Measurements from ENCODE around the gene MSMO1.
A peak's percentile ranks its signal among the peaks of the same experiment; 100 is the strongest.

The MSMO1 gene

DNA sequence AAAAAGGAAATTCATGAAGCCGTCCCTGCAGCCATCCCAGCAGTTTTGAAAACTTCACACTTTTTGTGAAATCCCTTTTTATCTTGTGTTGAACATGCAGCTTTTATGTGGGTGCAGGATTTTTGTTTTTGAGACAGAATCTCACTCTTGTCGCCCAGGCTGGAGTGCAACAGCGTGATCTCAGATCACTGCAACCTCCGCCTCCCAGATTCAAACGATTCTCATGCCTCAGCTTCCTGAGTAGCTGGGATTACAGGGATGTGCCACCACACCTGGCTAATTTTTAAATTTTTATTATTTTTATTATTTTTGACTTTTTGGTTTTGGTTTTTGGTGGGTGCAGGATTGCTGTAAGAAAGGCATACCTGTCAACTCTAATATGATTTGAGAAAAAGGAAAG, 8.0 kb upstream of the MSMO1 start:
- Histone ChIP-seq H3K27me3 (replicated peaks; ENCODE audit: control insufficient read depth, insufficient read depth, low read length, poor library complexity, severe bottlenecking) (no peaks in the 10 kb centered on the region), H3K4me3 (ENCODE audit: insufficient read depth, low read depth, low read length, poor library complexity, severe bottlenecking) (no peak overlapping the region), H3K4me1 (ENCODE audit: control insufficient read depth, insufficient read depth, low read length, poor library complexity, severe bottlenecking) (no peaks in the 10 kb centered on the region), H3K36me3 (ENCODE audit: control insufficient read depth, insufficient read depth, low read length) (peaks cover 4% of the 10 kb centered on the region), H3K9me3 (ENCODE audit: control insufficient read depth, low read length) (no peaks in the 10 kb centered on the region), H3K27ac (ENCODE audit: insufficient read depth, low read length, poor library complexity, severe bottlenecking) (no peak overlapping the region)
- DNase-seq: no peak

- no peak for DNase-seq
- H3K4me3 ChIP-seq (ENCODE audit: insufficient read depth, low read depth, low read length, poor library complexity, severe bottlenecking): no peak overlapping the region
- no peaks in the 10 kb centered on the region for H3K27me3 ChIP-seq (replicated peaks; ENCODE audit: control insufficient read depth, insufficient read depth, low read length, poor library complexity, severe bottlenecking)
- H3K27ac ChIP-seq (ENCODE audit: insufficient read depth, low read length, poor library complexity, severe bottlenecking): no peak overlapping the region
- H3K36me3 ChIP-seq (ENCODE audit: control insufficient read depth, insufficient read depth, low read length): peaks cover under 1% of the 10 kb centered on the region
- H3K9me3 ChIP-seq (ENCODE audit: control insufficient read depth, low read length): no peaks in the 10 kb centered on the region
- H3K4me1 ChIP-seq (ENCODE audit: control insufficient read depth, insufficient read depth, low read length, poor library complexity, severe bottlenecking): peaks cover 8% of the 10 kb centered on the region
These were observed 3.1 kb upstream of the MSMO1 start for GRCh38 chr4:165324236-165324917.

DNA sequence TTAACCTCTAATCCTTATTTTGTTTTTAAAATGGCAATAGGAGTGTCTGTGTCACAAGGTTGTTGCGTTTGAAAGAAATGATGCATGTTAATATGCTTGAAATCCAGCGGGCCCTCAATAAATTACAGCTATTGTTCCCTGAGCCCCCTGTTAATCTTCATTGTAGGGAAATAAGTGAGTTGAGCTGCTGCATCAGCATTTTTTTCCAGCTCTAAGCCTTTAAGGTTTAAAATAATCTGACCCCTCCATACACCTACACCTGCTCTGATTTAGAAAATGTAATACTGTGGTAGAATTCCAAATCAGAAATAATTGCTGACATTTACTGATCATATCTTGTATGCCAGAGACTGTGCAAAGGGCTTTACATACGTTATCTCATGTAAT, 2.6 kb upstream of the MSMO1 start:
- no peaks in the 10 kb centered on the region for H3K27me3 ChIP-seq (replicated peaks; ENCODE audit: control insufficient read depth, insufficient read depth, low read length, poor library complexity, severe bottlenecking)
- H3K4me3 ChIP-seq (ENCODE audit: insufficient read depth, low read depth, low read length, poor library complexity, severe bottlenecking): no peak overlapping the region
- no peaks in the 10 kb centered on the region for H3K36me3 ChIP-seq (ENCODE audit: control insufficient read depth, insufficient read depth, low read length)
- DNase-seq: no peak
- H3K27ac ChIP-seq (ENCODE audit: insufficient read depth, low read length, poor library complexity, severe bottlenecking): no peak overlapping the region
- no peaks in the 10 kb centered on the region for H3K9me3 ChIP-seq (ENCODE audit: control insufficient read depth, low read length)
- H3K4me1 ChIP-seq (ENCODE audit: control insufficient read depth, insufficient read depth, low read length, poor library complexity, severe bottlenecking): peaks cover 8% of the 10 kb centered on the region

GRCh38 chr4:165325732-165326512, 1.5 kb upstream of the MSMO1 start:
- no peaks in the 10 kb centered on the region for H3K9me3 ChIP-seq (ENCODE audit: control insufficient read depth, low read length)
- H3K4me1 ChIP-seq (ENCODE audit: control insufficient read depth, insufficient read depth, low read length, poor library complexity, severe bottlenecking): peaks cover 8% of the 10 kb centered on the region
- H3K27ac ChIP-seq (ENCODE audit: insufficient read depth, low read length, poor library complexity, severe bottlenecking): no peak overlapping the region
- no peaks in the 10 kb centered on the region for H3K27me3 ChIP-seq (replicated peaks; ENCODE audit: control insufficient read depth, insufficient read depth, low read length, poor library complexity, severe bottlenecking)
- no peaks in the 10 kb centered on the region for H3K36me3 ChIP-seq (ENCODE audit: control insufficient read depth, insufficient read depth, low read length)
- H3K4me3 ChIP-seq (ENCODE audit: insufficient read depth, low read depth, low read length, poor library complexity, severe bottlenecking): no peak overlapping the region
- no peak for DNase-seq

DNA sequence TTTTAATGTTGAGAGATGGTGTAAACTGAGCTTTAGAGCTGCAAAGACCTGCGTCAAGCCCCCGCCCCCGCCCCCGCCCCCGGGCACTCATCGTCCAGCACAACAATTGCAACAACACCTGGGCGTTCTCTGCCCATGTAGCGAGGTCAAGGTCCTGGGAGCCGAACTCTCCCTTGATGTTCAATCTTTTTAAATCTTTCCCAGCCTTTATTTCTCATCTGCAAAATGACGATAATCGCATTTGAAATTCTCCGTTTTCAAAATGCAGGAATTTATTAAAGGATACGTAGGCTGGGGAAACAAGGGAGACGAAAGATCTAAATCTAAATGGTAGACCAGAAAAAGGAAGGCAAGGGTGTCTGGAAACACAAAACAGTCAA, 648 bp upstream of the MSMO1 start:
- DNase-seq: no peak
- peak overlapping the region; percentile 52 for H3K4me3 ChIP-seq (ENCODE audit: insufficient read depth, low read depth, low read length, poor library complexity, severe bottlenecking)
- H3K4me1 ChIP-seq (ENCODE audit: control insufficient read depth, insufficient read depth, low read length, poor library complexity, severe bottlenecking): peaks cover 8% of the 10 kb centered on the region
- H3K9me3 ChIP-seq (ENCODE audit: control insufficient read depth, low read length): no peaks in the 10 kb centered on the region
- H3K27ac ChIP-seq (ENCODE audit: insufficient read depth, low read length, poor library complexity, severe bottlenecking): peak overlapping the region; percentile 71
- H3K36me3 ChIP-seq (ENCODE audit: control insufficient read depth, insufficient read depth, low read length): no peaks in the 10 kb centered on the region
- no peaks in the 10 kb centered on the region for H3K27me3 ChIP-seq (replicated peaks; ENCODE audit: control insufficient read depth, insufficient read depth, low read length, poor library complexity, severe bottlenecking)

DNA sequence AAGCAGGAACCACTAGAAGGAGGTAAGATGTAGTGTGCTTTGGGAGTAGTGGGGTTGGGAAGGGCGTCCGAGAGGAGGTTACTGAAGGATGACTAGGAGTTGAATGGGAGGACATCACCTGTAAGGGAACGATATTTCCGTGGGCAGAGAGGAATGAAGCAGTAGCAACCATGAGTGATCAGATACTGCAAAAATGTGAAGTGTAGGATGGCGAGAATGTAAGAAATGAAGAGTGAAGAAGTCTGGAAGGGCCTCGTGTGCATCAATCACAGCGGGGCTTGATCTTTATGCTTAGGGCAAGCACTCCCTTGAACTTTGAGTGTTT, 594 bp downstream of the MSMO1 start:
- Histone ChIP-seq H3K4me1 (ENCODE audit: control insufficient read depth, insufficient read depth, low read length, poor library complexity, severe bottlenecking) (peaks cover 8% of the 10 kb centered on the region), H3K27ac (ENCODE audit: insufficient read depth, low read length, poor library complexity, severe bottlenecking) (peak overlapping the region; percentile 71)

GRCh38 chr4:165328708-165329107, 1.2 kb downstream of the MSMO1 start:
- no peaks in the 10 kb centered on the region for H3K9me3 ChIP-seq (ENCODE audit: control insufficient read depth, low read length)
- DNase-seq: no peak
- H3K36me3 ChIP-seq (ENCODE audit: control insufficient read depth, insufficient read depth, low read length): no peaks in the 10 kb centered on the region
- H3K4me1 ChIP-seq (ENCODE audit: control insufficient read depth, insufficient read depth, low read length, poor library complexity, severe bottlenecking): peaks cover 8% of the 10 kb centered on the region
- no peaks in the 10 kb centered on the region for H3K27me3 ChIP-seq (replicated peaks; ENCODE audit: control insufficient read depth, insufficient read depth, low read length, poor library complexity, severe bottlenecking)
- no peak overlapping the region for H3K4me3 ChIP-seq (ENCODE audit: insufficient read depth, low read depth, low read length, poor library complexity, severe bottlenecking)
- H3K27ac ChIP-seq (ENCODE audit: insufficient read depth, low read length, poor library complexity, severe bottlenecking): no peak overlapping the region

More for the DNA sequence above, 594 bp downstream of the MSMO1 start:
- Histone ChIP-seq H3K36me3 (ENCODE audit: control insufficient read depth, insufficient read depth, low read length) (no peaks in the 10 kb centered on the region), H3K27me3 (replicated peaks; ENCODE audit: control insufficient read depth, insufficient read depth, low read length, poor library complexity, severe bottlenecking) (no peaks in the 10 kb centered on the region), H3K9me3 (ENCODE audit: control insufficient read depth, low read length) (no peaks in the 10 kb centered on the region), H3K4me3 (ENCODE audit: insufficient read depth, low read depth, low read length, poor library complexity, severe bottlenecking) (peak overlapping the region; percentile 84)
- no peak for DNase-seq

DNA sequence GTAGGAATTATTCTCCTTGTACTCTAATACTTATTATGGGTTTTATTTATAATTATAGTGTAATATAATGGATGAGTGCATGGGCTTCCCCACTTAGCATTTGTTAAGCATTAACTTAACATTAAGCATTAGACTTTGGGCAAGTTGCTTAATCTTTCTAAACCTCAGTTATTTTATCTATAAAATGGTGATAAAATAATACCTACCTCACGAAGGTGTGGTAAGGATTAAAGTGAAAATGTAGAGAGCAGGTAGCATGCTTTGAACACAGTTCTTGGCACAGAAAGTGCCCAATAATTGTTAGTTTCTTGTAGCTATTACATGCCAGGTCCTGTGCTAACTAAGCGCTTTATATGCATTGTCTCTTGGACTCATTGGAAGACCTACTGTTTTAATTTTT, 2.6 kb downstream of the MSMO1 start:
- Histone ChIP-seq H3K36me3 (ENCODE audit: control insufficient read depth, insufficient read depth, low read length) (no peaks in the 10 kb centered on the region), H3K4me3 (ENCODE audit: insufficient read depth, low read depth, low read length, poor library complexity, severe bottlenecking) (no peak overlapping the region), H3K27ac (ENCODE audit: insufficient read depth, low read length, poor library complexity, severe bottlenecking) (no peak overlapping the region), H3K4me1 (ENCODE audit: control insufficient read depth, insufficient read depth, low read length, poor library complexity, severe bottlenecking) (peaks cover 8% of the 10 kb centered on the region), H3K9me3 (ENCODE audit: control insufficient read depth, low read length) (no peaks in the 10 kb centered on the region), H3K27me3 (replicated peaks; ENCODE audit: control insufficient read depth, insufficient read depth, low read length, poor library complexity, severe bottlenecking) (no peaks in the 10 kb centered on the region)
- DNase-seq: no peak

GRCh38 chr4:165330666-165331065, 3.2 kb downstream of the MSMO1 start:
- Histone ChIP-seq H3K9me3 (ENCODE audit: control insufficient read depth, low read length) (no peaks in the 10 kb centered on the region), H3K4me1 (ENCODE audit: control insufficient read depth, insufficient read depth, low read length, poor library complexity, severe bottlenecking) (peaks cover 8% of the 10 kb centered on the region), H3K36me3 (ENCODE audit: control insufficient read depth, insufficient read depth, low read length) (no peaks in the 10 kb centered on the region), H3K27me3 (replicated peaks; ENCODE audit: control insufficient read depth, insufficient read depth, low read length, poor library complexity, severe bottlenecking) (no peaks in the 10 kb centered on the region), H3K4me3 (ENCODE audit: insufficient read depth, low read depth, low read length, poor library complexity, severe bottlenecking) (no peak overlapping the region), H3K27ac (ENCODE audit: insufficient read depth, low read length, poor library complexity, severe bottlenecking) (no peak overlapping the region)
- no peak for DNase-seq

- H3K27me3 ChIP-seq (replicated peaks; ENCODE audit: control insufficient read depth, insufficient read depth, low read length, poor library complexity, severe bottlenecking): no peaks in the 10 kb centered on the region
- H3K4me3 ChIP-seq (ENCODE audit: insufficient read depth, low read depth, low read length, poor library complexity, severe bottlenecking): no peak overlapping the region
- peaks cover 8% of the 10 kb centered on the region for H3K4me1 ChIP-seq (ENCODE audit: control insufficient read depth, insufficient read depth, low read length, poor library complexity, severe bottlenecking)
- H3K9me3 ChIP-seq (ENCODE audit: control insufficient read depth, low read length): no peaks in the 10 kb centered on the region
- DNase-seq: no peak
- H3K36me3 ChIP-seq (ENCODE audit: control insufficient read depth, insufficient read depth, low read length): peaks cover under 1% of the 10 kb centered on the region
- no peak overlapping the region for H3K27ac ChIP-seq (ENCODE audit: insufficient read depth, low read length, poor library complexity, severe bottlenecking)
These were observed 3.9 kb downstream of the MSMO1 start for GRCh38 chr4:165331359-165331758.

Measured in effector memory CD4-positive, alpha-beta T cell (primary cell).